ENCODE results near the gene AKNAD1. TPM values are rescaled to one million over a fixed set of nuclear protein-coding genes. Genes with fewer than 3 reads are reported as not detected.
"Not testable (repeated sequence)": the region's sequence is repeated elsewhere in the genome, so short reads cannot be mapped to it uniquely, and the experiment has no call there.

AKNAD1 gene
- total and polyA plus RNA-seq, 4 experiments from 2014 or later, result not detected

- Histone ChIP-seq H3K36me3 (ENCODE audit: insufficient read depth, low read length) (no peaks in the 10 kb centered on the region), H3K9me3 (ENCODE audit: control insufficient read depth in 1 of 2, low read length in 2 of 2) (no peaks in the 10 kb centered on the region), H3K4me1 (ENCODE audit: insufficient read depth, low read length) (no peaks in the 10 kb centered on the region), H3K4me3 (ENCODE audit: low read length in 2 of 2) (no peak overlapping the region), H3K27ac (ENCODE audit: low read depth, low read length) (no peak overlapping the region), H3K27me3 (ENCODE audit: insufficient read depth, low read length) (no peaks in the 10 kb centered on the region)
- Mint-ChIP-seq H3K27ac (peak overlapping the region in 1 of 7 donors; percentile 68), H3K4me1 (peaks cover 0 to 2% (median 0%) of the 10 kb centered on the region in 4 donors), H3K4me3 (no peak overlapping the region), H3K27me3 (no peaks in the 10 kb centered on the region), H3K9me3 (no peaks in the 10 kb centered on the region), H3K36me3 (no peaks in the 10 kb centered on the region)
- ChIA-PET POLR2A (ENCODE audit: partially characterized antibody) (no interaction called here), CTCF (ENCODE audit: partially characterized antibody) (interaction anchor here (1.1 to 4.9 kb wide), 2 partner anchors 9 to 62 kb away, joined by 5 to 25 read pairs; no protein-coding TSS in a partner anchor)
- no peak for DNase-seq
- intact Hi-C loops (cut with micrococcal nuclease), result no loop called here
These were observed 33.0 kb upstream of the AKNAD1 start for GRCh38 chr1:108889706-108890384.

GRCh38 chr1:108889006-108889645 lies 32.2 kb upstream of the AKNAD1 start:
- H3K4me3 Mint-ChIP-seq; POLR2A ChIA-PET (ENCODE audit: partially characterized antibody); H3K27me3 Mint-ChIP-seq; H3K36me3 Mint-ChIP-seq; H3K4me1 Mint-ChIP-seq; H3K27ac ChIP-seq (ENCODE audit: low read depth, low read length); DNase-seq; H3K9me3 Mint-ChIP-seq; H3K4me3 ChIP-seq (ENCODE audit: low read length in 2 of 2); H3K27ac Mint-ChIP-seq; intact Hi-C loops (cut with micrococcal nuclease); H3K9me3 ChIP-seq (ENCODE audit: control insufficient read depth in 1 of 2, low read length in 2 of 2); H3K27me3 ChIP-seq (ENCODE audit: insufficient read depth, low read length); H3K36me3 ChIP-seq (ENCODE audit: insufficient read depth, low read length); H3K4me1 ChIP-seq (ENCODE audit: insufficient read depth, low read length): not testable (repeated sequence)
- CTCF ChIA-PET (ENCODE audit: partially characterized antibody), result interaction anchor here (1.1 to 4.9 kb wide), 3 partner anchors 8 to 61 kb away, joined by 4 to 25 read pairs (median 5); no protein-coding TSS in a partner anchor

GRCh38 chr1:108886292-108886691 lies 29.4 kb upstream of the AKNAD1 start:
- Mint-ChIP-seq H3K27me3 (no peaks in the 10 kb centered on the region), H3K4me3 (no peak overlapping the region), H3K27ac (no peak overlapping the region), H3K4me1 (peaks cover 0 to 2% (median 0%) of the 10 kb centered on the region in 4 donors), H3K9me3 (no peaks in the 10 kb centered on the region), H3K36me3 (no peaks in the 10 kb centered on the region)
- DNase-seq, result no peak
- H3K4me1 ChIP-seq (ENCODE audit: insufficient read depth, low read length), result no peaks in the 10 kb centered on the region
- ChIA-PET CTCF (ENCODE audit: partially characterized antibody) (interaction anchor here (1.0 to 4.9 kb wide), 5 partner anchors 9 to 194 kb away, joined by 3 to 25 read pairs (median 4); partner anchors contain the start of gene PRPF38B), POLR2A (ENCODE audit: partially characterized antibody) (interaction anchor here (0.6 to 1.0 kb wide), 2 partner anchors 17 to 154 kb away, joined by 3 read pairs; no protein-coding TSS in a partner anchor)
- no peaks in the 10 kb centered on the region for H3K36me3 ChIP-seq (ENCODE audit: insufficient read depth, low read length)
- no peak overlapping the region for H3K27ac ChIP-seq (ENCODE audit: low read depth, low read length)
- no peaks in the 10 kb centered on the region for H3K9me3 ChIP-seq (ENCODE audit: control insufficient read depth in 1 of 2, low read length in 2 of 2)
- H3K4me3 ChIP-seq (ENCODE audit: low read length in 2 of 2), result no peak overlapping the region
- H3K27me3 ChIP-seq (ENCODE audit: insufficient read depth, low read length), result no peaks in the 10 kb centered on the region
- intact Hi-C loops (cut with micrococcal nuclease), result no loop called here

GRCh38 chr1:108884968-108885367 lies 28.1 kb upstream of the AKNAD1 start:
- DNase-seq, result no peak
- Mint-ChIP-seq H3K4me1 (peaks cover 0 to 2% (median 0%) of the 10 kb centered on the region in 4 donors), H3K27me3 (no peaks in the 10 kb centered on the region), H3K4me3 (no peak overlapping the region), H3K36me3 (no peaks in the 10 kb centered on the region), H3K9me3 (no peaks in the 10 kb centered on the region), H3K27ac (no peak overlapping the region)
- CTCF ChIA-PET (ENCODE audit: partially characterized antibody), result interaction anchor here (0.8 to 1.8 kb wide), 4 partner anchors 9 to 193 kb away, joined by 3 to 4 read pairs (median 4); partner anchors contain the start of genes GPSM2 and PRPF38B
- H3K27me3 ChIP-seq (ENCODE audit: insufficient read depth, low read length), result no peaks in the 10 kb centered on the region
- intact Hi-C loops (cut with micrococcal nuclease), result no loop called here
- POLR2A ChIA-PET (ENCODE audit: partially characterized antibody), result no interaction called here
- no peak overlapping the region for H3K4me3 ChIP-seq (ENCODE audit: low read length in 2 of 2)
- H3K36me3 ChIP-seq (ENCODE audit: insufficient read depth, low read length), result no peaks in the 10 kb centered on the region
- no peaks in the 10 kb centered on the region for H3K4me1 ChIP-seq (ENCODE audit: insufficient read depth, low read length)
- H3K9me3 ChIP-seq (ENCODE audit: control insufficient read depth in 1 of 2, low read length in 2 of 2), result no peaks in the 10 kb centered on the region
- H3K27ac ChIP-seq (ENCODE audit: low read depth, low read length), result no peak overlapping the region

- no peaks in the 10 kb centered on the region for H3K27me3 Mint-ChIP-seq
These were observed 25.9 kb upstream of the AKNAD1 start for GRCh38 chr1:108882837-108883236.

GRCh38 chr1:108881369-108881768 lies 24.5 kb upstream of the AKNAD1 start:
- intact Hi-C loops (cut with micrococcal nuclease), result no loop called here
- H3K27ac Mint-ChIP-seq, result peak overlapping the region in 1 of 7 donors; percentile 8
- CTCF ChIA-PET (ENCODE audit: partially characterized antibody), result interaction anchor here (0.9 kb wide), 1 partner anchor 189 kb away, joined by 3 read pairs; no protein-coding TSS in a partner anchor
- H3K27ac ChIP-seq (ENCODE audit: low read depth, low read length), result no peak overlapping the region
- no peaks in the 10 kb centered on the region for H3K36me3 Mint-ChIP-seq
- no peaks in the 10 kb centered on the region for H3K9me3 ChIP-seq (ENCODE audit: control insufficient read depth in 1 of 2, low read length in 2 of 2)
- H3K4me3 ChIP-seq (ENCODE audit: low read length in 2 of 2), result no peak overlapping the region
- no peaks in the 10 kb centered on the region for H3K27me3 ChIP-seq (ENCODE audit: insufficient read depth, low read length)
- POLR2A ChIA-PET (ENCODE audit: partially characterized antibody), result no interaction called here
- peaks cover 12% of the 10 kb centered on the region for H3K4me1 ChIP-seq (ENCODE audit: insufficient read depth, low read length)
- H3K4me1 Mint-ChIP-seq, result peaks cover 7 to 10% (median 8%) of the 10 kb centered on the region in 4 donors
- no peak for DNase-seq
- no peaks in the 10 kb centered on the region for H3K27me3 Mint-ChIP-seq
- no peak overlapping the region for H3K4me3 Mint-ChIP-seq
- no peaks in the 10 kb centered on the region for H3K9me3 Mint-ChIP-seq
- no peaks in the 10 kb centered on the region for H3K36me3 ChIP-seq (ENCODE audit: insufficient read depth, low read length)

More at GRCh38 chr1:108882837-108883236, 25.9 kb upstream of the AKNAD1 start:
- no peaks in the 10 kb centered on the region for H3K9me3 Mint-ChIP-seq
- no peaks in the 10 kb centered on the region for H3K36me3 ChIP-seq (ENCODE audit: insufficient read depth, low read length)
- DNase-seq, result no peak
- H3K4me1 Mint-ChIP-seq, result peaks cover 3 to 8% (median 4%) of the 10 kb centered on the region in 4 donors
- ChIA-PET POLR2A (ENCODE audit: partially characterized antibody) (no interaction called here), CTCF (ENCODE audit: partially characterized antibody) (interaction anchor here (0.5 to 2.2 kb wide), 4 partner anchors 15 to 230 kb away, joined by 3 to 13 read pairs (median 6); no protein-coding TSS in a partner anchor)
- no peak overlapping the region for H3K27ac Mint-ChIP-seq
- intact Hi-C loops (cut with micrococcal nuclease), result no loop called here
- H3K36me3 Mint-ChIP-seq, result no peaks in the 10 kb centered on the region
- peaks cover 4% of the 10 kb centered on the region for H3K4me1 ChIP-seq (ENCODE audit: insufficient read depth, low read length)
- H3K27ac ChIP-seq (ENCODE audit: low read depth, low read length), result no peak overlapping the region
- no peaks in the 10 kb centered on the region for H3K9me3 ChIP-seq (ENCODE audit: control insufficient read depth in 1 of 2, low read length in 2 of 2)
- no peaks in the 10 kb centered on the region for H3K27me3 ChIP-seq (ENCODE audit: insufficient read depth, low read length)
- H3K4me3 Mint-ChIP-seq, result no peak overlapping the region
- H3K4me3 ChIP-seq (ENCODE audit: low read length in 2 of 2), result no peak overlapping the region

GRCh38 chr1:108880850-108881249 lies 24.0 kb upstream of the AKNAD1 start:
- Histone ChIP-seq H3K9me3 (ENCODE audit: control insufficient read depth in 1 of 2, low read length in 2 of 2) (no peaks in the 10 kb centered on the region), H3K4me3 (ENCODE audit: low read length in 2 of 2) (no peak overlapping the region), H3K4me1 (ENCODE audit: insufficient read depth, low read length) (peaks cover 16% of the 10 kb centered on the region), H3K27ac (ENCODE audit: low read depth, low read length) (no peak overlapping the region), H3K36me3 (ENCODE audit: insufficient read depth, low read length) (no peaks in the 10 kb centered on the region), H3K27me3 (ENCODE audit: insufficient read depth, low read length) (no peaks in the 10 kb centered on the region)
- no peaks in the 10 kb centered on the region for H3K27me3 Mint-ChIP-seq
- no peak overlapping the region for H3K4me3 Mint-ChIP-seq
- intact Hi-C loops (cut with micrococcal nuclease), result no loop called here
- CTCF ChIA-PET (ENCODE audit: partially characterized antibody), result interaction anchor here (0.9 to 1.0 kb wide), 2 partner anchors 16 to 188 kb away, joined by 3 read pairs; no protein-coding TSS in a partner anchor
- no peak for DNase-seq
- no peaks in the 10 kb centered on the region for H3K9me3 Mint-ChIP-seq
- H3K4me1 Mint-ChIP-seq, result peaks cover 7 to 12% (median 9%) of the 10 kb centered on the region in 4 donors
- no peak overlapping the region for H3K27ac Mint-ChIP-seq
- POLR2A ChIA-PET (ENCODE audit: partially characterized antibody), result interaction anchor here (0.7 kb wide), 1 partner anchor 188 kb away, joined by 3 read pairs; no protein-coding TSS in a partner anchor
- H3K36me3 Mint-ChIP-seq, result no peaks in the 10 kb centered on the region
